Raji (cell line): Measurements from ENCODE around the gene TMEM123.

Source experiments
- POLR2A ChIP-seq: IDR thresholded peaks from 2 replicates; pipeline ENCODE4 v1.6.1; 2011; ENCODE audit warnings: low read depth, low read length, control low read depth; ENCODE audit not compliant: insufficient read depth

Gene TMEM123

GRCh38 chr11:102464037-102464436 lies 11.5 kb upstream of the TMEM123 start:
- TF ChIP-seq POLR2A: no peak

- TF ChIP-seq POLR2A: no peak
These were observed 10.0 kb upstream of the TMEM123 start for GRCh38 chr11:102462610-102463009.

GRCh38 chr11:102459393-102459792 lies 6.8 kb upstream of the TMEM123 start:
- TF ChIP-seq POLR2A: no peak

- no peak for TF ChIP-seq POLR2A
These were observed 6.0 kb upstream of the TMEM123 start for GRCh38 chr11:102458548-102458947.

- no peak for TF ChIP-seq POLR2A
These were observed 5.3 kb upstream of the TMEM123 start for GRCh38 chr11:102457865-102458264.

GRCh38 chr11:102457056-102457677 lies 4.6 kb upstream of the TMEM123 start:
- no peak for TF ChIP-seq POLR2A

GRCh38 chr11:102456381-102456780 lies 3.8 kb upstream of the TMEM123 start:
- TF ChIP-seq POLR2A: no peak

GRCh38 chr11:102453921-102454320 lies 1.4 kb upstream of the TMEM123 start:
- no peak for TF ChIP-seq POLR2A

- TF ChIP-seq POLR2A: no peak
These were observed 734 bp upstream of the TMEM123 start for GRCh38 chr11:102453302-102453695.

GRCh38 chr11:102451681-102452460 lies 694 bp downstream of the TMEM123 start:
- TF ChIP-seq POLR2A: peak; percentile 27; the same call in 1 of the 2 replicates

GRCh38 chr11:102451041-102451680 lies 1.4 kb downstream of the TMEM123 start:
- no peak for TF ChIP-seq POLR2A

- no peak for TF ChIP-seq POLR2A
These were observed 2.7 kb downstream of the TMEM123 start for GRCh38 chr11:102449651-102450570.

- no peak for TF ChIP-seq POLR2A
These were observed 3.7 kb downstream of the TMEM123 start for GRCh38 chr11:102448869-102449224.

- TF ChIP-seq POLR2A: no peak
These were observed 4.4 kb downstream of the TMEM123 start for GRCh38 chr11:102447941-102448868.
